Spleen (tissue), 11 donors: ENCODE results near the gene MYNN. TPM values are rescaled to one million over a fixed set of nuclear protein-coding genes. Genes with fewer than 3 reads are reported as not detected.

Experiments
- DNase-seq: peaks from one replicate; pipeline ENCODE4 v3.0.0-alpha.2; 2020
- H3K27ac ChIP-seq, 8 donors: fragments of 200-600 bp; sonication (generic) in 7 of 8; 1 replicate in 4 of 8; 2 replicates in 4 of 8; pipeline versions ENCODE4 v1.5.0 to v1.8.0; 2016 to 2021; ENCODE audit warnings: inconsistent platforms in 4 of 8, mild to moderate bottlenecking in 4 of 8, moderate library complexity in 1 of 8
- H3K27me3 ChIP-seq, 7 donors: fragments of 200-600 bp; sonication (generic) in 6 of 7; replicated peaks in 1 of 7; 1 replicate in 4 of 7; 2 replicates in 3 of 7; pipeline versions ENCODE4 v1.5.0 to v1.8.0; 2016 to 2021; ENCODE audit warnings: inconsistent platforms in 3 of 7, mild to moderate bottlenecking in 1 of 7
- H3K36me3 ChIP-seq, 6 donors: fragments of 200-600 bp; sonication (generic) in 5 of 6; 1 replicate in 4 of 6; 2 replicates in 2 of 6; pipeline versions ENCODE4 v1.5.0 to v1.8.0; 2016 to 2021; ENCODE audit warnings: inconsistent platforms in 2 of 6
- H3K4me1 ChIP-seq, 6 donors: fragments of 200-600 bp; sonication (generic) in 5 of 6; 1 replicate in 3 of 6; 2 replicates in 3 of 6; pipeline versions ENCODE4 v1.5.0 to v1.8.0; 2016 to 2021; ENCODE audit warnings: inconsistent platforms in 3 of 6
- H3K4me3 ChIP-seq, 8 donors: fragments of 200-600 bp; sonication (generic) in 7 of 8; 1 replicate in 4 of 8; 2 replicates in 4 of 8; pipeline versions ENCODE4 v1.5.0 to v1.8.0; 2016 to 2021; ENCODE audit warnings: inconsistent platforms in 4 of 8, mild to moderate bottlenecking in 4 of 8, moderate library complexity in 2 of 8
- H3K9me3 ChIP-seq, 8 donors: fragments of 200-600 bp; sonication (generic) in 7 of 8; 1 replicate in 4 of 8; 2 replicates in 4 of 8; pipeline versions ENCODE4 v1.5.0 to v1.8.0; 2016 to 2021; ENCODE audit warnings: inconsistent platforms in 4 of 8
- CTCF ChIP-seq, 11 experiments: fragments of 200-600 bp in 7 of 11; fragments of 450-650 bp in 4 of 11; sonication (generic) in 4 of 11; IDR thresholded peaks in 8 of 11; conservative IDR thresholded peaks in 3 of 11; 1 replicate in 7 of 11; 2 replicates in 4 of 11; pipeline versions ENCODE4 v1.4.0 to v1.8.0; 2016 to 2021; ENCODE audit warnings: antibody characterized with exemption in 11 of 11, inconsistent platforms in 4 of 11, mild to moderate bottlenecking in 1 of 11
- POLR2A ChIP-seq, 3 donors: fragments of 450-650 bp; IDR thresholded peaks; one replicate each; pipeline ENCODE4 v1.5.1; 2017; ENCODE audit warnings: antibody characterized with exemption in 3 of 3, mild to moderate bottlenecking in 1 of 3
- POLR2AphosphoS5 ChIP-seq, 3 donors: sonication (generic); formaldehyde crosslinking; IDR thresholded peaks; one replicate each; pipeline ENCODE4 v1.5.1; 2017; ENCODE audit warnings: antibody characterized with exemption in 3 of 3
- WGBS, 5 donors: extraction: QIAGEN DNeasy Blood & Tissue Kit in 3 of 5; methylation state at CpG; one replicate each; pipeline versions ENCODE4 v1.1.5 to v1.1.7; 2013 to 2018; 5-methylcytosine and 5-hydroxymethylcytosine counted together
- intact Hi-C: fragments of 100-400 bp; cut with DNase I; formaldehyde crosslinking; loops from one replicate; pipeline ENCODE4 v1.15.0; 2023; ENCODE audit warnings: low total_unique reads
- polyA plus RNA-seq, 3 donors: library from polyadenylated mRNA; stranded (reverse); fragments of 200-250 nt; gene quantifications; one replicate each; pipeline ENCODE4 v1.2.1, GENCODE V29; 2013
- total RNA-seq, 7 donors: library from RNA; depleted of rRNA in 3 of 7; stranded (reverse); fragments of >200 nt in 3 of 7; fragmentation: NEBNext Ultra II Directional in 4 of 7; extraction: Animal tissue kit (Norgen Biotek cat#: 25700) in 4 of 7; gene quantifications; one replicate each; pipeline versions ENCODE4 v1.1.0 to v1.2.1, GENCODE V29; 2016 to 2021
- donor health status: healthy with polysubstance abuse.
- donor health status: DM: no; HTN: no; CAD: no; lungs with moderate emphysema.
- donor health status: DM: no; HTN: no; CAD: no.
- donor health status: Bipolar disorder and iron deficiency.
- donor health status: healthy.
- donor health status: DM: no; HTN: no; CAD: no.
- donor health status: DM: yes; HTN: yes; CAD: no.

MYNN gene
- total and polyA plus RNA-seq, 10 donors: 8.3 to 21.8 (median 16.0) TPM

DNA sequence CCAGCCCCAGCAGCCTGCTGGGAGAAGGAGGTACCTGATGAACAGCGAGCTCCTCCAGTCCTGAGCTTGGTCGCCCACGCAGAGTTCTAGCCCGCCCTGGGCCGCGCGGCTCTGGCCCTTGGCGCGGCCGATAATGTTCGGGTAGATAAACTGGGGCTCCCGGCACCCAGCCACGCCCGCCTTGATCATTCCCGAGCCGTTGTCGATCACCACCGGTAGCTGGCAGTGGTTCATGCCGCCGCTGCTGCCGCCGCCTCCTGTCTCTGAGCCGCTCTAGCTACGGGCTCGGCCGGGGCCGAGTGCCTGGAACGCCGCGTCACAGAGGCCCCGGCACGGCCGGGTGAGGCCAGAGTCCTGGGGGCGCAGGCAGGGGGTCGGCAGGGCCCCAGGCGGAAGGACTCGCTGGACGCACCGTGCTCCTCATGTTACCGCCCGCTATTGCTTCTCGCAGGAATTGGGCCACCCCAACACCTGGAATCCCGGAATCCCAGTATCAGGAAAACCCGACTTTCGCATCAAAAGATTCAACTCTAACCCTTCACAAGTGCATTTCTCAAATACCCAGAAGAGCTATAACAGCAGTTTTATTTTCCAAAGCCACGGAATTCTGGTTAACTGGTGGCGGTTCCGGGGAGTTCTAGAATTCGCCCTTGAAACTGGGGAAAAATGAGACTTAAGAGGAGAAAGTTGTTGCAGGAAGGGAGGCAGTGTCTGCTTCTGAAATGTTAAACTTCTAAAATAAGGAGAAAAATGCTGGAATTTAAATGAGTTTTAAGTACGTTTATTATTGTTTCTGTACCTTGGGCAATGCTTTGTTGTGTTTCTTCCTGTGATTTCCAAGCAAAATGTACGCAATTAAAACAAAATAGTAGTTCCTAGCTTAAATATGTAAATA, 3.7 kb upstream of the MYNN start, which contains the start of gene ACTRT3:
TSS of gene ACTRT3 (minus strand) at position 275 of the 895 bp plus-strand sequence. CDS start at position 234, 41 bp downstream.
- intact Hi-C loops: loop anchor here (10.0 kb wide), 2 partner anchors 195 to 405 kb away; partner anchors contain the start of gene SEC62
- Histone ChIP-seq H3K27me3 (no peaks in the 10 kb centered on the region), H3K27ac (peak within 1 kb of the TSS; percentile 57 to 92 (median 82)), H3K4me1 (peaks cover 7 to 29% (median 16%) of the 10 kb centered on the region in 6 donors), H3K9me3 (peaks cover 0 to 13% (median 2%) of the 10 kb centered on the region in 8 donors), H3K36me3 (peaks cover 0 to 5% (median 1%) of the 10 kb centered on the region in 6 donors), H3K4me3 (peak within 1 kb of the TSS; percentile 36 to 77 (median 46))
- DNase-seq: peak; percentile 93
- WGBS, 5 donors: 2 to 5% (median 5%) methylated on average over 28 to 51 of the region's 51 CpGs
- TF ChIP-seq POLR2A (IDR thresholded peaks at IDR 0.05): no peak
- TF ChIP-seq CTCF (IDR thresholded peaks at IDR 0.05 in 8 of 11, conservative IDR thresholded peaks at IDR 0.05 in 3 of 11): no peak
- TF ChIP-seq POLR2AphosphoS5 (IDR thresholded peaks at IDR 0.05): peak; percentile 31 to 66 (median 59)

DNA sequence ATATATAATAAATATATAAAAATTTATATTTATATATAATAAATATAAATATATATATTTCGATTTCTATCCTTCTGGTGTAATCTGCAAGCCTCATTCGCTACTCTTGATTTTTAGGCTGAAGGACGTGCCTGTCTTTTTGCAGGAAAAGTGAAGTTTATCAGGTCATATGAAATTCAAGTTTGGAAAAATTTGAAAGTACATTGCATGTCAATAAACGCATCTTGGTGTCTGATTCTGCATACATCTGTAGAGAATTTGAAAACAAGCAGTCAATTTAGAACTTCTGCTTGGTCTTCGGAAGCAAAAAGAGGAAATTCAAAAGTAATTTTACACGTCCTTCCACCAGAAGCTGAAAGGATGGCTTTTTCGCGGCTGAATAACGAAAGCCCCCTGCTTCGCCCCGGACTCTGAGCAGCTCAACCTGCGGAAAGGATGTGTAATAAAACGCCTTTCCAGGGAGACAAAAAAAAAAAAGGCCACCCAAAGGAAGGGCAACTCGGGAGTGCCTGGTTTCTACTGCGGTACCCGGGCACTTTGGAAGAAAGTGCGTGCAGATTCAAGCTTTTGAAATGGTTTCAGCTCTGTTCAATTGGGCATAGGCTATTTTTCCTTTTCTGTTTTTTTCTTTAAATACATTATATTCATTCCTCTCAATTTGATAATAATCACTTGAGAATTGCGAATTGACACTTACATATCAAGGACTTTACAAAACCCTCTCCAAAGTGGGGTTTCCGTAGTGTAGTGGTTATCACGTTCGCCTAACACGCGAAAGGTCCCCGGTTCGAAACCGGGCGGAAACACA, 1.5 kb upstream of the MYNN start:
- Histone ChIP-seq H3K27me3 (no peaks in the 10 kb centered on the region), H3K4me1 (peaks cover 23 to 46% (median 33%) of the 10 kb centered on the region in 6 donors), H3K9me3 (peaks cover 0 to 8% (median 0%) of the 10 kb centered on the region in 8 donors), H3K4me3 (peak overlapping the region; percentile 59 to 93 (median 88)), H3K36me3 (peaks cover 0 to 26% (median 17%) of the 10 kb centered on the region in 6 donors), H3K27ac (peak overlapping the region; percentile 96 to 100 (median 100))
- WGBS, 5 donors: 0 to 1% (median 1%) methylated on average over 27 of the region's 27 CpGs
- intact Hi-C loops: loop anchor here (10.0 kb wide), 1 partner anchor 403 kb away; no protein-coding TSS in a partner anchor
- no peak for DNase-seq
- peak in 1 of 3 donors; percentile 9 for TF ChIP-seq POLR2AphosphoS5 (IDR thresholded peaks at IDR 0.05)
- TF ChIP-seq CTCF (IDR thresholded peaks at IDR 0.05 in 8 of 11, conservative IDR thresholded peaks at IDR 0.05 in 3 of 11): no peak

GRCh38 chr3:169772305-169772896, 795 bp upstream of the MYNN start:
- intact Hi-C loops: loop anchor here (10.0 kb wide), 1 partner anchor 402 kb away; no protein-coding TSS in a partner anchor
- Histone ChIP-seq H3K4me1 (peaks cover 23 to 53% (median 39%) of the 10 kb centered on the region in 6 donors), H3K36me3 (peaks cover 0 to 33% (median 20%) of the 10 kb centered on the region in 6 donors), H3K9me3 (peaks cover 0 to 8% (median 0%) of the 10 kb centered on the region in 8 donors), H3K27ac (peak overlapping the region; percentile 96 to 100 (median 100)), H3K27me3 (no peaks in the 10 kb centered on the region), H3K4me3 (peak overlapping the region; percentile 59 to 93 (median 88))
- TF ChIP-seq CTCF (IDR thresholded peaks at IDR 0.05 in 8 of 11, conservative IDR thresholded peaks at IDR 0.05 in 3 of 11) (peak in 1 of 11 experiments; percentile 4), POLR2A (IDR thresholded peaks at IDR 0.05) (no peak)
- no peak for DNase-seq
- WGBS, 5 donors: 0 to 1% (median 0%) methylated on average over 15 of the region's 15 CpGs
